Tibial nerve (tissue), 4 donors: ENCODE data around the gene GOLGA6L2. TPM values are rescaled to one million over a fixed set of nuclear protein-coding genes. Genes with fewer than 3 reads are reported as not detected.

Source experiments
- DNase-seq, 2 donors: peaks; one replicate each; pipeline ENCODE4 v3.0.0-alpha.2; 2019; ENCODE audit warnings: low spot score in 2 of 2
- H3K27ac ChIP-seq, 4 donors: fragments of 200-600 bp; sonication (generic) in 3 of 4; one replicate each; pipeline ENCODE4 v1.5.1; 2017 to 2019; ENCODE audit warnings: mild to moderate bottlenecking in 1 of 4
- H3K27me3 ChIP-seq, 2 donors: fragments of 200-600 bp; sonication (generic) in 1 of 2; one replicate each; pipeline versions ENCODE4 v1.5.1 to v1.6.0; 2017 to 2019
- H3K36me3 ChIP-seq, 3 donors: fragments of 200-600 bp; sonication (generic); one replicate each; pipeline ENCODE4 v1.5.1; 2018 to 2019
- H3K4me1 ChIP-seq, 4 donors: fragments of 200-600 bp; sonication (generic) in 3 of 4; one replicate each; pipeline ENCODE4 v1.5.1; 2017 to 2019
- H3K4me3 ChIP-seq, 4 donors: fragments of 200-600 bp; sonication (generic) in 3 of 4; one replicate each; pipeline ENCODE4 v1.5.1; 2017 to 2019; ENCODE audit warnings: mild to moderate bottlenecking in 1 of 4, moderate library complexity in 1 of 4
- H3K9me3 ChIP-seq, 4 donors: fragments of 200-600 bp; sonication (generic) in 3 of 4; one replicate each; pipeline ENCODE4 v1.5.1; 2017 to 2019
- EP300 ChIP-seq, 2 donors: sonication (generic); formaldehyde crosslinking; IDR thresholded peaks; one replicate each; pipeline ENCODE4 v1.6.1; 2017; ENCODE audit warnings: antibody characterized with exemption in 2 of 2, mild to moderate bottlenecking in 1 of 2
- POLR2A ChIP-seq, 2 donors: fragments of 450-650 bp; IDR thresholded peaks; one replicate each; pipeline ENCODE4 v1.6.1; 2017; ENCODE audit warnings: antibody characterized with exemption in 2 of 2, mild to moderate bottlenecking in 2 of 2, moderate library complexity in 2 of 2
- WGBS, 2 donors: methylation state at CpG; one replicate each; pipeline ENCODE4 v1.1.5; 2018; 5-methylcytosine and 5-hydroxymethylcytosine counted together
- total RNA-seq, 4 donors: library from RNA; depleted of rRNA; stranded (reverse); fragments of >200 nt; gene quantifications; one replicate each; pipeline ENCODE4 v1.1.0, GENCODE V29; 2016
- TF ChIP-seq, protein P1 (sequence below), 5 experiments: fragments of 200-600 bp in 3 of 5; fragments of 450-650 bp in 2 of 5; sonication (generic) in 3 of 5; IDR thresholded peaks; one replicate each; pipeline ENCODE4 v1.5.1; 2016 to 2019; ENCODE audit warnings: antibody characterized with exemption in 5 of 5, mild to moderate bottlenecking in 3 of 5, moderate library complexity in 2 of 5

Gene GOLGA6L2
- total RNA-seq, 4 donors from 2014 or later, result not detected

GRCh38 chr15:23457890-23458289 lies 10.8 kb upstream of the GOLGA6L2 start:
- no peaks in the 10 kb centered on the region for H3K9me3 ChIP-seq
- WGBS, 2 donors, result 75 to 83% methylated on average over 5 of the region's 5 CpGs
- TF ChIP-seq EP300 (IDR thresholded peaks at IDR 0.05) (no peak), POLR2A (IDR thresholded peaks at IDR 0.05) (no peak)
- TF ChIP-seq, protein P1, sequence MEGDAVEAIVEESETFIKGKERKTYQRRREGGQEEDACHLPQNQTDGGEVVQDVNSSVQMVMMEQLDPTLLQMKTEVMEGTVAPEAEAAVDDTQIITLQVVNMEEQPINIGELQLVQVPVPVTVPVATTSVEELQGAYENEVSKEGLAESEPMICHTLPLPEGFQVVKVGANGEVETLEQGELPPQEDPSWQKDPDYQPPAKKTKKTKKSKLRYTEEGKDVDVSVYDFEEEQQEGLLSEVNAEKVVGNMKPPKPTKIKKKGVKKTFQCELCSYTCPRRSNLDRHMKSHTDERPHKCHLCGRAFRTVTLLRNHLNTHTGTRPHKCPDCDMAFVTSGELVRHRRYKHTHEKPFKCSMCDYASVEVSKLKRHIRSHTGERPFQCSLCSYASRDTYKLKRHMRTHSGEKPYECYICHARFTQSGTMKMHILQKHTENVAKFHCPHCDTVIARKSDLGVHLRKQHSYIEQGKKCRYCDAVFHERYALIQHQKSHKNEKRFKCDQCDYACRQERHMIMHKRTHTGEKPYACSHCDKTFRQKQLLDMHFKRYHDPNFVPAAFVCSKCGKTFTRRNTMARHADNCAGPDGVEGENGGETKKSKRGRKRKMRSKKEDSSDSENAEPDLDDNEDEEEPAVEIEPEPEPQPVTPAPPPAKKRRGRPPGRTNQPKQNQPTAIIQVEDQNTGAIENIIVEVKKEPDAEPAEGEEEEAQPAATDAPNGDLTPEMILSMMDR (IDR thresholded peaks at IDR 0.05), result no peak
- no peaks in the 10 kb centered on the region for H3K27me3 ChIP-seq
- no peaks in the 10 kb centered on the region for H3K4me1 ChIP-seq
- no peak overlapping the region for H3K27ac ChIP-seq
- no peaks in the 10 kb centered on the region for H3K36me3 ChIP-seq
- no peak overlapping the region for H3K4me3 ChIP-seq
- DNase-seq, result no peak

DNA sequence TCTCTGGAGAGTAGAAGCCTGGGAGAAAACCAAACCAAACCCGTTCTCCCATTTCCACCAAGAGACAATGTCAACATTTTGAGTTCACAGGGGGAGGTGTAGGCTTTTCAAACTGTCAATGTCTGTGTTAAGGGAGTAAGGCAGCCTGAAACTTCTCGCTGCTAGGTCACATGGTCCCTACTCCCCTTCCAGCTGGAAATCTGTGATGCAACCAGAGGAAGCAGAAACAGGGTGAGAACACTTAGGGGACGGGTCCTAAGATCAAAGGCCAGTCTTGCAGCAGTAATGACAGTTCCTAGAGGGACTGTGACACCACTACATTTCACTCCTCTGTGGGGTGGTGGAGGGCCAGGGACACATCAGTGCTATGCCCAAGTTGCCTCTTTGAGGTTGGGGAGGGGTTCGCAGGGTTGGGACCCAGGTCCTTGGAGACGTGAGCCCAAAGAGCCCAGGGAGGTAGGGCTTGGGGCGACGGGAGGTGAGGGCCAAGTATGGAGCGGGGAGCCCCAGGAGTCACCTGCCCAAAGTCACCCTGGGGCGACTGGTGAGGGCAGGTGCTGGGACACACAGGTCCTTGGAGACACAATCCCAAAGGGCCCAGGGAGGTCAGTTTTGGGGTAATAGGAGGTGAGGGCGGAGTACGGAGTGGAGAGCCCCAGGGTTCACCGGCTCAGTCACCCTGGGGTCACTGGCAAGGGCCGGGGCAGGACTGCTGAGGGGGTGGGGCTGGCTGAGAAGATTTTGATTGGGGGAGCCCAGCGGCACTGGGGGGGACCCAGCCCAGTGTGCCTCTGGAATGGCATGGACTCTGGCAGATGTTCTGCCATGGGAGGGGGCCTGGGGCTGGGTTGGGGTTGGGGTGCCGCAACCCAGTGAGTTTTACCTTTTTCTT lies 582 bp downstream of the GOLGA6L2 start:
- H3K9me3 ChIP-seq, result peaks cover 0 to 4% (median 0%) of the 10 kb centered on the region in 4 donors
- no peak for TF ChIP-seq POLR2A (IDR thresholded peaks at IDR 0.05)
- no peak for TF ChIP-seq EP300 (IDR thresholded peaks at IDR 0.05)
- H3K27me3 ChIP-seq, result no peaks in the 10 kb centered on the region
- DNase-seq, result no peak
- no peak overlapping the region for H3K4me3 ChIP-seq
- no peaks in the 10 kb centered on the region for H3K4me1 ChIP-seq
- 83 to 86% methylated on average over 15 of the region's 15 CpGs for WGBS, 2 donors
- no peak overlapping the region for H3K27ac ChIP-seq
- no peaks in the 10 kb centered on the region for H3K36me3 ChIP-seq

GRCh38 chr15:23444269-23444668 lies 2.8 kb downstream of the GOLGA6L2 start:
- H3K4me1 ChIP-seq, result no peaks in the 10 kb centered on the region
- H3K27me3 ChIP-seq, result no peaks in the 10 kb centered on the region
- no peak overlapping the region for H3K27ac ChIP-seq
- H3K36me3 ChIP-seq, result no peaks in the 10 kb centered on the region
- DNase-seq, result no peak
- peaks cover 0 to 4% (median 0%) of the 10 kb centered on the region in 4 donors for H3K9me3 ChIP-seq
- 66 to 91% methylated on average over 10 to 11 of the region's 11 CpGs for WGBS, 2 donors
- H3K4me3 ChIP-seq, result no peak overlapping the region
- no peak for TF ChIP-seq EP300 (IDR thresholded peaks at IDR 0.05)
- TF ChIP-seq, protein P1 (IDR thresholded peaks at IDR 0.05), result no peak
- no peak for TF ChIP-seq POLR2A (IDR thresholded peaks at IDR 0.05)

GRCh38 chr15:23441204-23441603 lies 5.8 kb downstream of the GOLGA6L2 start:
- H3K4me1 ChIP-seq, result no peaks in the 10 kb centered on the region
- no peaks in the 10 kb centered on the region for H3K27me3 ChIP-seq
- WGBS, 2 donors, result 86 to 88% methylated on average over 13 of the region's 13 CpGs
- H3K4me3 ChIP-seq, result no peak overlapping the region
- TF ChIP-seq POLR2A (IDR thresholded peaks at IDR 0.05), result no peak
- no peak for TF ChIP-seq EP300 (IDR thresholded peaks at IDR 0.05)
- TF ChIP-seq, protein P1 (IDR thresholded peaks at IDR 0.05), result no peak
- DNase-seq, result no peak
- no peaks in the 10 kb centered on the region for H3K9me3 ChIP-seq
- H3K27ac ChIP-seq, result no peak overlapping the region
- H3K36me3 ChIP-seq, result no peaks in the 10 kb centered on the region

- H3K27ac ChIP-seq, result no peak overlapping the region
- no peak for TF ChIP-seq POLR2A (IDR thresholded peaks at IDR 0.05)
- TF ChIP-seq, protein P1 (IDR thresholded peaks at IDR 0.05), result no peak
- no peak for TF ChIP-seq EP300 (IDR thresholded peaks at IDR 0.05)
- 90 to 91% methylated on average over 10 of the region's 10 CpGs for WGBS, 2 donors
- no peaks in the 10 kb centered on the region for H3K4me1 ChIP-seq
- no peaks in the 10 kb centered on the region for H3K36me3 ChIP-seq
- H3K27me3 ChIP-seq, result no peaks in the 10 kb centered on the region
- H3K9me3 ChIP-seq, result no peaks in the 10 kb centered on the region
- no peak for DNase-seq
- H3K4me3 ChIP-seq, result no peak overlapping the region
These were observed 6.4 kb downstream of the GOLGA6L2 start for GRCh38 chr15:23440596-23440995.
